Right cardiac atrium (tissue), 5 donors: ENCODE results near the gene SLC17A4. TPM values are rescaled to one million over a fixed set of nuclear protein-coding genes. Genes with fewer than 3 reads are reported as not detected.

Source experiments
- ATAC-seq, 2 donors: fragments of 200-7000 bp; cut with Tn5 transposase; one replicate each; pipeline versions ENCODE4 v1.8.0 to v1.9.1; 2020; ENCODE audit warnings: moderate library complexity in 2 of 2, mild to moderate bottlenecking in 1 of 2
- DNase-seq, 3 donors: peaks; one replicate each; pipeline ENCODE4 v3.0.0-alpha.2; 2020
- H3K27ac ChIP-seq: one replicate; pipeline ENCODE4 v1.5.1; 2013; ENCODE audit warnings: mild to moderate bottlenecking, low read length, control low read depth, moderate library complexity
- H3K27me3 ChIP-seq: one replicate; pipeline ENCODE4 v1.6.1; 2013; ENCODE audit not compliant: control insufficient read depth, insufficient read depth
- H3K4me1 ChIP-seq: one replicate; pipeline ENCODE4 v1.6.1; 2013; ENCODE audit warnings: low read length; ENCODE audit not compliant: control insufficient read depth, insufficient read depth
- H3K4me3 ChIP-seq: one replicate; pipeline ENCODE4 v1.5.1; 2013; ENCODE audit warnings: low read length, control low read depth
- H3K9me3 ChIP-seq: one replicate; pipeline ENCODE4 v1.6.1; 2013; ENCODE audit warnings: low read length; ENCODE audit not compliant: control insufficient read depth
- WGBS: extraction: QIAGEN DNeasy Blood & Tissue Kit; methylation state at CpG from one replicate; pipeline ENCODE4 v1.1.7; 2013; 5-methylcytosine and 5-hydroxymethylcytosine counted together
- intact Hi-C, 4 donors: fragments of 100-400 bp; cut with DNase I; formaldehyde crosslinking; loops; one replicate each; pipeline versions ENCODE4 v1.11.0 to v1.14.0; 2022 to 2023
- polyA plus RNA-seq: library from polyadenylated mRNA; stranded (reverse); fragments of 200-250 nt; gene quantifications from one replicate; pipeline ENCODE4 v1.2.3, GENCODE V29; 2013
- total RNA-seq, 4 donors: library from RNA; stranded (reverse); fragmentation: NEBNext Ultra II Directional; extraction: Animal tissue kit (Norgen Biotek cat#: 25700); gene quantifications; one replicate each; pipeline ENCODE4 v1.2.1, GENCODE V29; 2021
- donor health status: healthy with polysubstance abuse.
- donor health status: DM: no; HTN: yes; CAD: no.
- donor health status: DM: no; HTN: no; CAD: no.
- donor health status: DM: no; HTN: yes; CAD: no; lungs with severe emphysema.
- donor health status: DM: yes; HTN: yes; CAD: no.

The SLC17A4 gene
- total and polyA plus RNA-seq, 5 donors, result 0.02 TPM; not detected in 4

- intact Hi-C loops, result no loop called here
- no peak overlapping the region for H3K27ac ChIP-seq
- H3K4me3 ChIP-seq, result no peak overlapping the region
- ATAC-seq, result no peak
- H3K27me3 ChIP-seq, result peaks cover 3% of the 10 kb centered on the region
- H3K4me1 ChIP-seq, result no peaks in the 10 kb centered on the region
- 94% methylated on average over 2 of the region's 2 CpGs for WGBS
- no peaks in the 10 kb centered on the region for H3K9me3 ChIP-seq
- DNase-seq, result peak in 1 of 3 donors; percentile 30
Observed at GRCh38 chr6:25816252-25816651, 61.7 kb downstream of the SLC17A4 start.

DNA sequence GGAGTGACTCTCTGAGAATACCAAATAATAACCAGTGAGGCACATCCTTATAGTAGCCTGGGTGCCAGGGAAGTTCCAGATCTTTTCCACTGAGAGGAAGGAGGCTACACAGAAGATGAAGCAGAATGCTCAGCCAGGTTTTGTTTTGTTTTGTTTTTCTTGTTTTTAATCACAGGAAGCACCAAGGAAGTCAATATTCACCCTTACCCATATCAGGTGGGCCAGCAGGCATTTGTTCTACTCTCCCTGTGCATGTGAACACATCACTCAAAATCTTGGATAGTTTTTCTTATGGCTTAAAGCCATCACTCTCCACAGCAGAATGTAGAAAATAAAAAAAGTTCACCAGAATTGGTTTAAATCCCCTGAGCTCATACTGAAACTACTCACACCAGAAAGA, 66.8 kb downstream of the SLC17A4 start:
- DNase-seq (no peak), ATAC-seq (peak in 1 of 2 donors; percentile 29)
- Histone ChIP-seq H3K27ac (no peak overlapping the region), H3K27me3 (no peaks in the 10 kb centered on the region), H3K4me3 (no peak overlapping the region), H3K9me3 (no peaks in the 10 kb centered on the region), H3K4me1 (no peaks in the 10 kb centered on the region)
- intact Hi-C loops, result no loop called here

DNA sequence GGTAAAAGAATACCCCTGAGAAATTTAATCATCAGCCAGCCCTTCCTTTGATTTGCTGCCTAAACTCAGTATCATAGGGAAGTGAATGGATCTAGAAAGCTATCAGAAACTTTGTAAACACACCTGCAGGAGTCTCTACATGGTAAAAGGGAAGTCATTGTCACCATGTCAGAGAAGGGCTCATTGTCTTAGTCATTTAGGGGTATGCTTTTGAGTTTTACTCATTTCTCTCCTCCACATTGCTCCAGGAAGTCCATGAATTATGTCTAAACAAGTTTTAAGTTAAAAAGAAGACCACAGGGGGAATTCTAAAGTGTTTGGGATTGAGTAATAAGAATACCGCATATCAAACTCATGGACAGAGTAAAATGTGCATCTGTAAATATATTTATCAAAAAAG, 74.8 kb downstream of the SLC17A4 start:
- Histone ChIP-seq H3K27me3 (no peaks in the 10 kb centered on the region), H3K9me3 (no peaks in the 10 kb centered on the region), H3K4me1 (no peaks in the 10 kb centered on the region), H3K27ac (no peak overlapping the region), H3K4me3 (no peak overlapping the region)
- intact Hi-C loops, result no loop called here
- DNase-seq (no peak), ATAC-seq (no peak)
- 85% methylated on average over 1 of the region's 1 CpG for WGBS

DNA sequence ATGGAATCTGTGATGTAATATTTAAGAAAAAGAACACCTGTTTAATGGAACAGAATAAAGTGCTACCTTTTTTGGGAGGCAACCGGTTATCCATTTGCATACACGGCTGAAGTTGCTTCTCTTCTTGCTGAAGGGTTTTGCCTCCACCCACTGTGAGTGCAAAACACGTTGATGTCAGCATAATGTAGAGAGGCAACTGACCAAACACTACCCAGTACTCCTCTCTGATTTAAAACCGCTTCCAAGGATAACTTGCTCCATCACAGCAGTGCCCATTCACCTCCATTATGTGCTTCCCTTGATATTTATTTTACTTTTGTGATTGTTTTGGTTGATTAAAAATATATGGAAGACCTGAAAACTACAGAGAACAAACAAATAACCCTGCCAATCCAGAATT, 75.9 kb downstream of the SLC17A4 start:
- ATAC-seq (no peak), DNase-seq (no peak)
- no peaks in the 10 kb centered on the region for H3K27me3 ChIP-seq
- intact Hi-C loops, result no loop called here
- H3K27ac ChIP-seq, result no peak overlapping the region
- no peak overlapping the region for H3K4me3 ChIP-seq
- H3K9me3 ChIP-seq, result no peaks in the 10 kb centered on the region
- WGBS, result 78% methylated on average over 4 of the region's 4 CpGs
- no peaks in the 10 kb centered on the region for H3K4me1 ChIP-seq

Other genes starting within 250 kb of the SLC17A4 start
- 1 to 10 TPM; 3.2 to 8.9 (median 4.5) TPM for gene SCGN, start 102.5 kb upstream of the SLC17A4 start, total RNA-seq
- gene SCGN, start 102.5 kb upstream of the SLC17A4 start, polyA plus RNA-seq, result 6.0 TPM
- gene SLC17A1, start 77.3 kb downstream of the SLC17A4 start, total RNA-seq, result not detected
- gene SLC17A1, start 77.3 kb downstream of the SLC17A4 start, polyA plus RNA-seq, result not detected
- gene SLC17A3, start 119.5 kb downstream of the SLC17A4 start, total RNA-seq, result under 1 TPM in 1 of 4 donors, not detected in 3; 0.34 TPM
- not detected for gene SLC17A3, start 119.5 kb downstream of the SLC17A4 start, polyA plus RNA-seq
- gene SLC17A2, start 175.9 kb downstream of the SLC17A4 start, total RNA-seq, result not detected
- gene SLC17A2, start 175.9 kb downstream of the SLC17A4 start, polyA plus RNA-seq, result not detected
- 1 to 10 TPM; 4.0 to 4.7 (median 4.4) TPM for gene TRIM38, start 208.1 kb downstream of the SLC17A4 start, total RNA-seq
- 2.7 TPM for gene TRIM38, start 208.1 kb downstream of the SLC17A4 start, polyA plus RNA-seq